H9 (cell line): Measurements from ENCODE around the gene RSF1. TPM values are rescaled to one million over a fixed set of nuclear protein-coding genes. Genes with fewer than 3 reads are reported as not detected.

Experiments
- DNase-seq: peaks from one replicate; pipeline ENCODE4 v3.0.0-alpha.2; 2017
- H2AFZ ChIP-seq: one replicate; pipeline ENCODE4 v1.6.1; 2013; ENCODE audit warnings: mild to moderate bottlenecking, low read length, control low read depth, moderate library complexity
- H2AK5ac ChIP-seq: 2 replicates; pipeline ENCODE4 v1.6.1; 2013; ENCODE audit warnings: low read length, control low read depth, mixed read lengths; ENCODE audit not compliant: insufficient read length
- H2BK120ac ChIP-seq: one replicate; pipeline ENCODE4 v1.6.1; 2013; ENCODE audit warnings: low read depth, mild to moderate bottlenecking, low read length, control low read depth, inconsistent platforms; ENCODE audit not compliant: poor library complexity, severe bottlenecking
- H2BK12ac ChIP-seq: 2 replicates; pipeline ENCODE4 v1.6.1; 2013; ENCODE audit warnings: low read length, control low read depth, mixed read lengths, low read depth; ENCODE audit not compliant: insufficient read length
- H2BK15ac ChIP-seq: 2 replicates; pipeline ENCODE4 v1.6.1; 2013; ENCODE audit warnings: low read depth, low read length, control low read depth
- H2BK20ac ChIP-seq: one replicate; pipeline ENCODE4 v1.6.1; 2013; ENCODE audit warnings: low read depth, mild to moderate bottlenecking, low read length, control low read depth, inconsistent platforms; ENCODE audit not compliant: poor library complexity, severe bottlenecking
- H2BK5ac ChIP-seq: 2 replicates; pipeline ENCODE4 v1.6.1; 2013; ENCODE audit warnings: low read length, control low read depth, mixed read lengths; ENCODE audit not compliant: insufficient read length
- H3K14ac ChIP-seq: 2 replicates; pipeline ENCODE4 v1.6.1; 2013; ENCODE audit warnings: low read length, control low read depth; ENCODE audit not compliant: insufficient read depth
- H3K18ac ChIP-seq: 2 replicates; pipeline ENCODE4 v1.6.1; 2013; ENCODE audit warnings: low read depth, mild to moderate bottlenecking, mixed read lengths, low read length, control low read depth; ENCODE audit not compliant: insufficient read length
- H3K23ac ChIP-seq: 2 replicates; pipeline ENCODE4 v1.6.1; 2013; ENCODE audit warnings: low read length, control low read depth, mixed read lengths, low read depth; ENCODE audit not compliant: insufficient read length
- H3K23me2 ChIP-seq: 2 replicates; pipeline ENCODE4 v1.6.1; 2013; ENCODE audit warnings: low read depth, mild to moderate bottlenecking, mixed read lengths, low read length, control low read depth; ENCODE audit not compliant: insufficient read length, poor library complexity, severe bottlenecking
- H3K27ac ChIP-seq: 2 replicates; pipeline ENCODE4 v1.5.1; 2013; ENCODE audit warnings: low read length, control low read depth, mixed read lengths, low read depth; ENCODE audit not compliant: insufficient read length
- H3K27me3 ChIP-seq: 2 replicates; pipeline ENCODE4 v1.6.1; 2013; ENCODE audit warnings: low read length, control low read depth, inconsistent platforms; ENCODE audit not compliant: insufficient read depth
- H3K4ac ChIP-seq: 2 replicates; pipeline ENCODE4 v1.6.1; 2013; ENCODE audit warnings: low read depth, mild to moderate bottlenecking, control low read depth, inconsistent platforms, low read length, moderate library complexity
- H3K4me1 ChIP-seq: 2 replicates; pipeline ENCODE4 v1.6.1; 2013; ENCODE audit warnings: low read length, control low read depth, inconsistent platforms; ENCODE audit not compliant: insufficient read depth
- H3K4me2 ChIP-seq: 2 replicates; pipeline ENCODE4 v1.6.1; 2013; ENCODE audit warnings: low read length, control low read depth, mixed read lengths; ENCODE audit not compliant: insufficient read length, insufficient read depth
- H3K56ac ChIP-seq: 2 replicates; pipeline ENCODE4 v1.6.1; 2013; ENCODE audit warnings: low read depth, mild to moderate bottlenecking, mixed read lengths, low read length, control low read depth; ENCODE audit not compliant: insufficient read length
- H3K79me1 ChIP-seq: 2 replicates; pipeline ENCODE4 v1.6.1; 2013; ENCODE audit warnings: low read depth, mild to moderate bottlenecking, moderate library complexity, low read length, control low read depth, inconsistent platforms; ENCODE audit not compliant: insufficient read depth, poor library complexity, severe bottlenecking
- H3K79me2 ChIP-seq: 2 replicates; pipeline ENCODE4 v1.6.1; 2013; ENCODE audit warnings: low read length, control low read depth, inconsistent platforms; ENCODE audit not compliant: insufficient read depth
- H3K9ac ChIP-seq: 2 replicates; pipeline ENCODE4 v1.6.1; 2013; ENCODE audit warnings: low read length, control low read depth, mixed read lengths; ENCODE audit not compliant: insufficient read length; ENCODE audit errors: extremely low read depth
- H3K9me3 ChIP-seq: one replicate; pipeline ENCODE4 v1.6.1; 2013; ENCODE audit warnings: low read depth, low read length, inconsistent platforms; ENCODE audit not compliant: control insufficient read depth
- H3T11ph ChIP-seq: one replicate; pipeline ENCODE4 v1.6.1; 2013; ENCODE audit warnings: mild to moderate bottlenecking, low read length, control low read depth, inconsistent platforms
- H4K20me1 ChIP-seq: one replicate; pipeline ENCODE4 v1.6.1; 2013; ENCODE audit not compliant: control insufficient read depth, insufficient read length, insufficient read depth
- H4K5ac ChIP-seq: 2 replicates; pipeline ENCODE4 v1.6.1; 2013; ENCODE audit warnings: low read depth, mild to moderate bottlenecking, mixed read lengths, low read length, control low read depth; ENCODE audit not compliant: insufficient read length
- H4K8ac ChIP-seq: replicated peaks from 2 replicates; pipeline ENCODE4 v1.6.1; 2013; ENCODE audit warnings: low read length, control low read depth, mixed read lengths, low read depth; ENCODE audit not compliant: insufficient read length
- H4K91ac ChIP-seq: 2 replicates; pipeline ENCODE4 v1.6.1; 2013; ENCODE audit warnings: low read depth, mild to moderate bottlenecking, moderate library complexity, mixed read lengths, low read length, control low read depth; ENCODE audit not compliant: insufficient read length
- H3K27ac Mint-ChIP-seq, 3 experiments: 2 replicates in 2 of 3; 3 replicates in 1 of 3; pipeline ENCODE4 v1.8.0; 2020 to 2021; ENCODE audit warnings: mixed read lengths in 3 of 3, mild to moderate bottlenecking in 1 of 3, moderate library complexity in 1 of 3
- H3K27me3 Mint-ChIP-seq: 2 replicates; pipeline ENCODE4 v1.8.0; 2021; ENCODE audit warnings: low read depth, mild to moderate bottlenecking, moderate library complexity, mixed read lengths
- H3K36me3 Mint-ChIP-seq, 3 experiments: 2 replicates in 2 of 3; 3 replicates in 1 of 3; pipeline ENCODE4 v1.8.0; 2020 to 2021; ENCODE audit warnings: low read depth in 3 of 3, mixed read lengths in 3 of 3; ENCODE audit not compliant: insufficient read depth in 1 of 3
- H3K4me1 Mint-ChIP-seq, 2 experiments: 2 replicates each; pipeline ENCODE4 v1.8.0; 2020; ENCODE audit warnings: mixed read lengths in 2 of 2
- H3K4me3 Mint-ChIP-seq, 2 experiments: 2 replicates in 1 of 2; 3 replicates in 1 of 2; pipeline ENCODE4 v1.8.0; 2020 to 2021; ENCODE audit warnings: mild to moderate bottlenecking in 2 of 2, mixed read lengths in 2 of 2, moderate library complexity in 1 of 2
- H3K9me3 Mint-ChIP-seq, 2 experiments: 2 replicates in 1 of 2; 3 replicates in 1 of 2; pipeline ENCODE4 v1.8.0; 2020; ENCODE audit warnings: mild to moderate bottlenecking in 2 of 2, mixed read lengths in 2 of 2, moderate library complexity in 1 of 2
- CTCF ChIP-seq: fragments of 200-600 bp; sonication (generic); conservative IDR thresholded peaks from 3 replicates; pipeline ENCODE4 v1.8.0; 2021; ENCODE audit warnings: antibody characterized with exemption, mild to moderate bottlenecking
- WGBS: extraction: QIAGEN DNeasy Blood & Tissue Kit; methylation state at CpG from one replicate; pipeline ENCODE4 v1.1.7; 2013; ENCODE audit warnings: missing lambda C conversion rate, low lambda C conversion rate, mixed read lengths; ENCODE audit not compliant: insufficient read length; ENCODE audit errors: extremely low coverage; 5-methylcytosine and 5-hydroxymethylcytosine counted together
- total RNA-seq: library from RNA; stranded (reverse); gene quantifications from 2 replicates; pipeline ENCODE4 v1.2.1, GENCODE V29; 2021

RSF1 gene
- total RNA-seq, 1 experiment from 2014 or later: 82.6 TPM

GRCh38 chr11:77732143-77732542 is 88.4 kb downstream of the RSF1 start:
- WGBS: no CpG with 5 or more reads among the region's 2 CpGs
- H3K27ac ChIP-seq: no peak overlapping the region
- no peaks in the 10 kb centered on the region for H3K79me2 ChIP-seq
- no peak overlapping the region for H2AFZ ChIP-seq
- H3K56ac ChIP-seq: no peak overlapping the region
- H2BK5ac ChIP-seq: no peak overlapping the region
- H4K8ac ChIP-seq: no peak overlapping the region
- DNase-seq: no peak
- H2BK12ac ChIP-seq: no peak overlapping the region
- no peaks in the 10 kb centered on the region for H3K79me1 ChIP-seq
- H3K4me2 ChIP-seq: no peak overlapping the region
- H3K27me3 ChIP-seq: no peaks in the 10 kb centered on the region
- H4K5ac ChIP-seq: no peak overlapping the region
- H3K4me3 Mint-ChIP-seq: no peak overlapping the region
- no peak overlapping the region for H4K91ac ChIP-seq
- H3K9me3 ChIP-seq: peaks cover 16% of the 10 kb centered on the region
- H2AK5ac ChIP-seq: no peak overlapping the region
- no peak overlapping the region for H3K18ac ChIP-seq
- peaks cover 49 to 62% (median 55%) of the 10 kb centered on the region in 3 experiments for H3K36me3 Mint-ChIP-seq
- H3T11ph ChIP-seq: no peak overlapping the region
- H3K9me3 Mint-ChIP-seq: peaks cover 27 to 29% of the 10 kb centered on the region in 2 experiments
- H3K4me1 ChIP-seq: no peaks in the 10 kb centered on the region
- no peak for TF ChIP-seq CTCF
- no peak overlapping the region for H2BK15ac ChIP-seq
- no peaks in the 10 kb centered on the region for H3K27me3 Mint-ChIP-seq
- no peak overlapping the region for H3K14ac ChIP-seq
- H3K23me2 ChIP-seq: no peaks in the 10 kb centered on the region
- H3K9ac ChIP-seq: no peak overlapping the region
- no peak overlapping the region for H3K27ac Mint-ChIP-seq
- no peak overlapping the region for H3K23ac ChIP-seq
- no peak overlapping the region for H2BK20ac ChIP-seq
- H3K4ac ChIP-seq: no peak overlapping the region
- H3K4me1 Mint-ChIP-seq: no peaks in the 10 kb centered on the region
- H2BK120ac ChIP-seq: no peak overlapping the region
- no peaks in the 10 kb centered on the region for H4K20me1 ChIP-seq
